Measurements from ENCODE around the gene UAP1L1. TPM values are rescaled to one million over a fixed set of nuclear protein-coding genes. Genes with fewer than 3 reads are reported as not detected.

UAP1L1 gene
- polyA plus RNA-seq, 1 donor (not counting 4 experiments of a cell fraction or from before 2014, with no cell fraction given), result 2.7 TPM

- Histone ChIP-seq H4K20me1 (ENCODE audit: control insufficient read depth, extremely low read depth, insufficient read depth, low read length) (no peaks in the 10 kb centered on the region), H3K27me3 (ENCODE audit: control insufficient read depth, extremely low read depth, insufficient read depth, low read length) (no peaks in the 10 kb centered on the region), H3K79me2 (ENCODE audit: control insufficient read depth, insufficient read depth, low read length) (no peaks in the 10 kb centered on the region), H3K4me1 (ENCODE audit: control insufficient read depth, extremely low read depth, insufficient read depth, low read length) (peaks cover 3% of the 10 kb centered on the region), H2AFZ (ENCODE audit: control insufficient read depth, low read length) (no peak overlapping the region), H3K9me3 (ENCODE audit: control insufficient read depth, low read depth, low read length) (no peaks in the 10 kb centered on the region), H3K9ac (ENCODE audit: control insufficient read depth, extremely low read depth, insufficient read depth, low read length) (no peak overlapping the region), H3K27ac (ENCODE audit: control insufficient read depth, insufficient read depth, low read length) (no peak overlapping the region), H3K9me1 (ENCODE audit: control insufficient read depth, extremely low read depth, insufficient read depth, low read length) (no peaks in the 10 kb centered on the region), H3K36me3 (ENCODE audit: control insufficient read depth in 2 of 2, extremely low read depth in 1 of 2, insufficient read depth in 2 of 2, low read length in 2 of 2) (peaks cover 0 to 4% of the 10 kb centered on the region in 2 experiments), H3K4me3 (ENCODE audit: control insufficient read depth in 2 of 3, extremely low read depth in 1 of 3, insufficient read depth in 2 of 3, low read depth in 1 of 3, low read length in 3 of 3) (no peak overlapping the region), H3K4me2 (ENCODE audit: control insufficient read depth, extremely low read depth, insufficient read depth, low read depth, low read length) (no peak overlapping the region)
- FAIRE-seq (no peak), DNase-seq (ENCODE audit: low read depth, low spot score) (no peak)
- dilution Hi-C loops (cut with MboI; ENCODE audit: extremely low pct_ligation_motif_present, low sequenced_read_pairs), result no loop called here
- TF ChIP-seq CTCF (optimal IDR thresholded peaks at IDR 0.05 in 1 of 3, IDR thresholded peaks at IDR 0.05 in 1 of 3, conservative IDR thresholded peaks at IDR 0.05 in 1 of 3; ENCODE audit: extremely low read depth in 1 of 3, insufficient read depth in 2 of 3, low read length in 3 of 3) (no peak), EZH2 (IDR thresholded peaks at IDR 0.05; ENCODE audit: low read length) (no peak)
Measured at GRCh38 chr9:137037483-137037882, 39.8 kb upstream of the UAP1L1 start.

- Histone ChIP-seq H2AFZ (ENCODE audit: control insufficient read depth, low read length) (no peak overlapping the region), H3K9me1 (ENCODE audit: control insufficient read depth, extremely low read depth, insufficient read depth, low read length) (no peaks in the 10 kb centered on the region), H3K4me3 (ENCODE audit: control insufficient read depth in 2 of 3, extremely low read depth in 1 of 3, insufficient read depth in 2 of 3, low read depth in 1 of 3, low read length in 3 of 3) (no peak overlapping the region), H3K4me2 (ENCODE audit: control insufficient read depth, extremely low read depth, insufficient read depth, low read depth, low read length) (no peak overlapping the region), H3K9ac (ENCODE audit: control insufficient read depth, extremely low read depth, insufficient read depth, low read length) (no peak overlapping the region), H3K4me1 (ENCODE audit: control insufficient read depth, extremely low read depth, insufficient read depth, low read length) (peaks cover 3% of the 10 kb centered on the region), H3K9me3 (ENCODE audit: control insufficient read depth, low read depth, low read length) (no peaks in the 10 kb centered on the region), H3K36me3 (ENCODE audit: control insufficient read depth in 2 of 2, extremely low read depth in 1 of 2, insufficient read depth in 2 of 2, low read length in 2 of 2) (peaks cover 0 to 4% of the 10 kb centered on the region in 2 experiments), H3K27me3 (ENCODE audit: control insufficient read depth, extremely low read depth, insufficient read depth, low read length) (peaks cover 2% of the 10 kb centered on the region), H3K79me2 (ENCODE audit: control insufficient read depth, insufficient read depth, low read length) (no peaks in the 10 kb centered on the region), H3K27ac (ENCODE audit: control insufficient read depth, insufficient read depth, low read length) (no peak overlapping the region), H4K20me1 (ENCODE audit: control insufficient read depth, extremely low read depth, insufficient read depth, low read length) (no peaks in the 10 kb centered on the region)
- no peak for DNase-seq (ENCODE audit: low read depth, low spot score)
- TF ChIP-seq EZH2 (IDR thresholded peaks at IDR 0.05; ENCODE audit: low read length) (no peak), CTCF (optimal IDR thresholded peaks at IDR 0.05 in 1 of 3, IDR thresholded peaks at IDR 0.05 in 1 of 3, conservative IDR thresholded peaks at IDR 0.05 in 1 of 3; ENCODE audit: extremely low read depth in 1 of 3, insufficient read depth in 2 of 3, low read length in 3 of 3) (no peak)
- dilution Hi-C loops (cut with MboI; ENCODE audit: extremely low pct_ligation_motif_present, low sequenced_read_pairs), result no loop called here
- FAIRE-seq, result no peak
Measured at GRCh38 chr9:137038916-137039315, 38.4 kb upstream of the UAP1L1 start.

Measured in keratinocyte (primary cell).